HG02759 (cell line): ENCODE results near the gene HOXC4.

Source experiments
- ATAC-seq: cut with Tn5 transposase; IDR thresholded peaks from one replicate; pipeline ENCODE4 v1.9.1; 2021; ENCODE audit warnings: mild to moderate bottlenecking, moderate library complexity; ENCODE audit not compliant: unreplicated experiment

The HOXC4 gene

DNA sequence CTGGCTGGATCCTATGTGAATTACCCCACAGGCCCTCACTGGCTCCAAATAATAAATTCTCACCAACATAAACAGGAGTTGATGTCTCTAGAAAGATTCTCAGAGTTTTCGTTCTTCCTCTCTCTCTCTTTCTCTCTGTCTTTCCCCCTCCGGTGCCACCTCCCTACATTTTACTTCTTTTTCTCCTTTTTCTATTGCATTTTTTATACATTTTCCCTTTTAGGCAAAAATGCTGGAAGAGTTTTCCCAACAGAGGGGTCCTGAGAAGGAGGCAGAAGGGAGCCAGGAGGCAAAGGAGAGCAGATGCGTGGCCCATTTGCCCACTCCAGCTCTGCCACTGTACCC, 26.2 kb upstream of the HOXC4 start:
- ATAC-seq = no peak

DNA sequence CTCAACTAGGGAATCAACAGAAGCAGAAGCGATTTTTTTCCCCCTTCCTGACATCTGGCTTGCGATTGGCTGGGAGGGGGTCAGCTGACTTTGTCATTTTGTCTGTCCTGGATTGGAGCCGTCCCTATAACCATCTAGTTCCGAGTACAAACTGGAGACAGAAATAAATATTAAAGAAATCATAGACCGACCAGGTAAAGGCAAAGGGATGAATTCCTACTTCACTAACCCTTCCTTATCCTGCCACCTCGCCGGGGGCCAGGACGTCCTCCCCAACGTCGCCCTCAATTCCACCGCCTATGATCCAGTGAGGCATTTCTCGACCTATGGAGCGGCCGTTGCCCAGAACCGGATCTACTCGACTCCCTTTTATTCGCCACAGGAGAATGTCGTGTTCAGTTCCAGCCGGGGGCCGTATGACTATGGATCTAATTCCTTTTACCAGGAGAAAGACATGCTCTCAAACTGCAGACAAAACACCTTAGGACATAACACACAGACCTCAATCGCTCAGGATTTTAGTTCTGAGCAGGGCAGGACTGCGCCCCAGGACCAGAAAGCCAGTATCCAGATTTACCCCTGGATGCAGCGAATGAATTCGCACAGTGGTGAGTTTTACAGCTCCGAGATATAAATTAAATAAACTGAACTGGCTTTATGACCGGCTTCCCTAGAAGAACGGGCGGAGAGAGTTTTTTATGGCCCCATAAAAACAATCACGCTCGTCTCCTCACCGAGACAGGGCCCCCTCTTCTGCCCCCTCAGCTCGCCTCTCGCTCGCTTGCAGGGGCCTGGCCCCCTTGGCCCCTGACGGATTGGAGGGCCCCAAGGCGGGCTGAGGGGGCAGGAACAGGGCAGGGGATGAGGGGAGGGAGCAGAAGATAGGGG, 25.1 kb upstream of the HOXC4 start, which contains the start of gene HOXC6:
Gene HOXC6 (plus strand): TSS at position 127 of the 888 bp plus-strand sequence. CDS start 82 bp downstream, at position 209.
- ATAC-seq = no peak

DNA sequence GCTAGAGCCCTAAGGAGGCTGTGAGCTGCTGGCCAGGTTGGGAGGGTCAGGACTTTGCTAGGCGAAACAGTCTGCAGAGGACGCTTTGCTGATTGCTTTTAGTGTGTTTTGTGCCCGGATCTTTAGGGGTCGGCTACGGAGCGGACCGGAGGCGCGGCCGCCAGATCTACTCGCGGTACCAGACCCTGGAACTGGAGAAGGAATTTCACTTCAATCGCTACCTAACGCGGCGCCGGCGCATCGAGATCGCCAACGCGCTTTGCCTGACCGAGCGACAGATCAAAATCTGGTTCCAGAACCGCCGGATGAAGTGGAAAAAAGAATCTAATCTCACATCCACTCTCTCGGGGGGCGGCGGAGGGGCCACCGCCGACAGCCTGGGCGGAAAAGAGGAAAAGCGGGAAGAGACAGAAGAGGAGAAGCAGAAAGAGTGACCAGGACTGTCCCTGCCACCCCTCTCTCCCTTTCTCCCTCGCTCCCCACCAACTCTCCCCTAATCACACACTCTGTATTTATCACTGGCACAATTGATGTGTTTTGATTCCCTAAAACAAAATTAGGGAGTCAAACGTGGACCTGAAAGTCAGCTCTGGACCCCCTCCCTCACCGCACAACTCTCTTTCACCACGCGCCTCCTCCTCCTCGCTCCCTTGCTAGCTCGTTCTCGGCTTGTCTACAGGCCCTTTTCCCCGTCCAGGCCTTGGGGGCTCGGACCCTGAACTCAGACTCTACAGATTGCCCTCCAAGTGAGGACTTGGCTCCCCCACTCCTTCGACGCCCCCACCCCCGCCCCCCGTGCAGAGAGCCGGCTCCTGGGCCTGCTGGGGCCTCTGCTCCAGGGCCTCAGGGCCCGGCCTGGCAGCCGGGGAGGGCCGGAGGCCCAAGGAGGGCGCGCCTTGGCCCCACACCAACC, 23.9 kb upstream of the HOXC4 start:
- ATAC-seq = no peak

DNA sequence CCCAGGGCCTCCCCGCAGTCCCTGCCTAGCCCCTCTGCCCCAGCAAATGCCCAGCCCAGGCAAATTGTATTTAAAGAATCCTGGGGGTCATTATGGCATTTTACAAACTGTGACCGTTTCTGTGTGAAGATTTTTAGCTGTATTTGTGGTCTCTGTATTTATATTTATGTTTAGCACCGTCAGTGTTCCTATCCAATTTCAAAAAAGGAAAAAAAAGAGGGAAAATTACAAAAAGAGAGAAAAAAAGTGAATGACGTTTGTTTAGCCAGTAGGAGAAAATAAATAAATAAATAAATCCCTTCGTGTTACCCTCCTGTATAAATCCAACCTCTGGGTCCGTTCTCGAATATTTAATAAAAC, 23.2 kb upstream of the HOXC4 start:
- no peak for ATAC-seq

DNA sequence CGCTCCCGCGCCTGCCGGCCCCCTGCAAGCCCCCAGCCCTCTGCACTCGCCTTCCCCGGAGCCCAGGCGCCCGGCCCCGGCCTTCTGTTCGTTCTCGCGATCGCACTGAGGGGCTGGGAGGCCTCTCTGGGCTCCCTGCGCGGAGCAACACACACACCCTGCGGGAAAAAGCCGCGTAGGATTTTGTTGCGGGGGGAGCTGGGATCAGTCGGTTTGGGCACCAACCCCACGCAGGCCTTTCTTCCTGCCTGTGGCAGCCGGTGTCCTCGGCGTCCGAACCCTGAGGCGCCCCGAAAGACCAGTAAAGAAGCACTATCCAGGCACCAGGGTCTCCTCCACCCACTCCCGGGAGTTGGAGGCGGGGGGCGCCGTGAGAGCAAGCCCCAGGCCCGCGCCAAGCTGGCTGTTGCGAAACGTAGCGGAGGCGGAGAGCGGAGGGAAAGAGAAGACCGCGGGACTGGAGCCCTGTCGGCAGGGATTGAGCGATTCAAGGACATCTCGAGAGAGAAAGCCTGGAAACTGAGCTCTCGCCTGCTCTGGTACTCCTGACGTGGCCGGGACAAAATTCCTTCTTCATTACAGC, 22.7 kb upstream of the HOXC4 start:
- no peak for ATAC-seq

DNA sequence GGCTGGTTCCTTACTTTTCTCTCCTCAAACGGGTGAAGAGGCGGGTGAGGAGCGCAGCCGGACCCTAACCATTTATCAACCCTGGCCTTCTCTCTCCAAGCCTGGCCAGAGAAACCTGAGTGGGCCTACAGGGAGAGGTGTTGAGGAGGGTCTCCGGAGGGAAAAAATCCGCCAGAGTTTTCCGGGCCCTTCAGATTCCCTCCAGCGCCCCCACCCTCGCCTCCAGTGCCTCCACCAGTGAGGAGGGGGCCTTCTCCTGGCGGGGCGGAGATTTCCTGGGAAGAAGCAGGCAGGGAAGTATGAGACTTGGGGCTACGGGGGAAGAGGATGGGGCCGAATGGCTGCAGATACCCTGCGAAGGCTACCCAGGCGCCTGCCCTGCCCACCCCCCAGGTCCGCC, 22.2 kb upstream of the HOXC4 start:
- ATAC-seq = no peak

DNA sequence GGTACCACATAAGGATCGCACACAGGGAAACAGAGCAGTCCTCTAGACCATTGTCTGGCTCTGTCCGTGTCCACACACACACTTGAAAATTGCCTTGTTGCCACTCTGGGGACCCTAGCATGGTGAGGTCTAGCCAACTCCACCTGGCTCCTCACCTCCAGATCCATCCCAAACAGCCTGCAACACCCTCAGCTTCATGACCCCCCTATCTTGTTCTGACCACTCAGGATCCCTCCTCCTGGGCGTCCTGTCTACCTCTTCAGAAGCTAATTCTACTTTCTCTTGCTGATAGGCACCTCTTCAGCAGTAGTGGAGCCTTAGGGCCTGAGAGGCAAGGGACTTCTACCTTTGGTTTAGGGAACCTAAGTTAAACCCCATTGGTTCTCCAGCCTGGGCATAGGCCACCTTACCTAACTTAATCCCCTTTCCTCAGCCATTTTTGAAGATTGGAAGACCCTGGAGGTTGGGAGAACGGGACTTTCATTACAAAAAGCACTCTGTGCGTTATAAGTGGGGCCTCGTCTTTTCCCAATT, 21.5 kb upstream of the HOXC4 start:
- ATAC-seq = no peak

DNA sequence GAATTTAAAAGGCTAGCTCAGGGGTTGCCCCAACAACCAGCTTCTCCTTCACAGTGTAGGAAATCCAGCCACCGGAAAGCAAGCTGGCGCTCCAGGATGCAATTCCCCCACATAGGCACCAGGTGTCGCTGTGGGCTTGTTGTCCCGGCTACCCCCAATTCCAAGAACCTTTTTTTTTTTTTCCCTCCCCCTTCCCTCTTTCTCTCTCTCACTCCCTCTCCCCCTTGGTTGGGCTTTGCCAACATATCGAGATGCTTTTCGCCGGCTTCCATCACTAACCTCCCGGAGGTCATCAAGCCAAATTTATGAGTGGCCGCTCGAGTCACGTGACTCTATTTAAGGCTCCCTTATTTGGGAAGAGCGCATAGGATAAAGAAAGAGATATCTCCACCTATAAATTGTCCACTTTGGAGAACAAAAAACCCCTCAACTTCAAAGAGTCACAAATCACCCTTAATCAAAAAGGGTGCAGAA, 21.0 kb upstream of the HOXC4 start, which contains the start of gene HOXC5:
Gene HOXC5 (plus strand): TSS at position 424 of the 474 bp plus-strand sequence. CDS start 73 bp downstream, outside the sequence.
- no peak for ATAC-seq

DNA sequence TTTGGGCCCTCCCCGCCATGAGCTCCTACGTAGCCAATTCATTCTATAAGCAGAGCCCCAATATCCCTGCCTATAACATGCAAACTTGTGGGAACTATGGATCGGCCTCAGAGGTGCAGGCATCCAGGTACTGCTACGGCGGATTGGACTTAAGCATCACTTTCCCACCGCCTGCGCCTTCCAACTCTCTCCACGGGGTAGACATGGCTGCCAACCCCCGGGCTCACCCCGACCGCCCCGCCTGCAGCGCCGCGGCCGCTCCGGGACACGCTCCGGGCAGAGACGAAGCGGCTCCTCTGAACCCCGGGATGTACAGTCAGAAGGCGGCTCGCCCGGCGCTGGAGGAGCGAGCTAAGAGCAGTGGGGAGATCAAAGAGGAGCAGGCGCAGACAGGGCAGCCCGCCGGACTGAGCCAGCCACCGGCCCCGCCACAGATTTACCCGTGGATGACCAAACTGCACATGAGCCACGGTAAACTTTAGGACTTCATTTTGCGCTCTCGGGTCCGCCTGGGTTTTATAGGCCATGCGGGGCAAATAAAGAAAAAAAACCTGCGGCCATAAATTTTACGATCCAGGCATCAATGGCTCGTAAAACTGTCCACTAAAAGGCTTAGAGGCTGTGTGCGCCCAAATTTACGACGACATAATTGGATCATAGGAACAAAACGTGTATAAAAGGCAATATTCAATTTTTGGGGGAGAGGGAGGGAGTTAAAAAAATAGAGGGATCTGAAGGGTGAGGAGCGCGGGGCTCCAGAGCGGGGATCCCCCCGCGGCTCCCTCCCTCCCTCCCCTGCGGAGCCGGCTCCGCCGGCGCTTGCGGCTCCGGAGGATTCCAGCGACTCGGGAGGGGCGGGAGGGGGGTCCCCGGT, 20.3 kb upstream of the HOXC4 start:
- no peak for ATAC-seq

DNA sequence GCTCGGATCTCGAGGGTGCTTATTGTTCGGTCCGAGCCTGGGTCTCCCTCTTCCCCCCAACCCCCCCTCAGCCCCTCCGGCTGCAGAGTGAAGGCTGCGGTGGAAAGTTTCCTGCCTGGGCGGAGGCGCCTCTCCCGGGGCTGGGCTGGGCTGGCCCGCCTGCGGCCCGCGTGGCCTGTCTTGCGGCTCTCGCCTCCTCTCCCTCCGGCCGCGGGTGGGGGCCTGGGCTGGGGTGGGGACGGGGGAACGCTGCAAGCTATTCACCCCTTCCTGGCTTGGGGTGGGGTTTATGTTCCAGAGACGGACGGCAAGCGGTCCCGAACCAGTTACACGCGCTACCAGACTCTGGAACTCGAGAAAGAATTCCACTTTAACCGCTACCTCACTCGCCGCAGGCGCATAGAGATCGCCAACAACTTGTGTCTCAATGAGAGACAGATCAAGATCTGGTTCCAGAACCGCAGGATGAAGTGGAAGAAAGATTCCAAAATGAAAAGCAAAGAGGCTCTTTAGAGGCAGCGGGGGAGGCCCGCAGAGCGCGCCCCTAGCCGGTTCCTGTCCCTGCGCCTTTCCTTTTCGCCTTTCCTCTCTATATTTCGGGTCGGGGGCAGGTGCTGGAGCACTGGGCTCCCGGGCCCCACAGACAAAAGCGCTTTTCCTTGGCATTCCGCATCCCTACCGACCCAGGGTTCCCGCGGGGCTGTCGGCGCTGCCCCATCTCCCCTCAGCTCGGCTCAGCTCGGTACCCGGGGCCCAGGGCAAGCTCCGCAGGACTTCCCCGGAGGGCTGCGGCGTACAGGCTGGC, 19.5 kb upstream of the HOXC4 start:
- ATAC-seq = no peak

DNA sequence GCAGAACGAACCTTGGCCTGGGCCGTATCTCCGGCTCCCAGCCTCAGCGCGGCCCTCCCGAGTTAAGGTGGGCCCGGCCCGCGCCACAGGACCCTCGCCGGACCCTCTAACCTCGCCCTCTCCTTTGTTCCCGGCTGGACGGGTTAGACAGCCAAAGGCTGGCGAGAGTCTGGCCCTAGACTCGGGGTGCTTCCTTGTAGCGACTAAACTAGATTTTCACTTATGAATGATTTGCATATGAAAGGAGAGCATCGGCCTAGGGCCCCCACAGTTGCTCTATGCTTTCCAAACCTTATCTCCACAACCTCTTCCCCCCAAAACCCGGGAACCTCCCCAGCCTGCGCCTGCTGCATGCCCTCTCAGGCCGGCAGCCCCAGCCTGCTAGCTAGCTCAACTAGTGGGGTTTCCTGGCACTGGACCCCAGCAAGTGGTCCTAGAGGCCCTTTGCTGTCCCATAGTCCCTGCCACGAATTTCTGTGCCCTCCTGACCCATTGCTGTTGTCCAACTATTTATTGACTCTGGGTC, 18.8 kb upstream of the HOXC4 start:
- no peak for ATAC-seq

DNA sequence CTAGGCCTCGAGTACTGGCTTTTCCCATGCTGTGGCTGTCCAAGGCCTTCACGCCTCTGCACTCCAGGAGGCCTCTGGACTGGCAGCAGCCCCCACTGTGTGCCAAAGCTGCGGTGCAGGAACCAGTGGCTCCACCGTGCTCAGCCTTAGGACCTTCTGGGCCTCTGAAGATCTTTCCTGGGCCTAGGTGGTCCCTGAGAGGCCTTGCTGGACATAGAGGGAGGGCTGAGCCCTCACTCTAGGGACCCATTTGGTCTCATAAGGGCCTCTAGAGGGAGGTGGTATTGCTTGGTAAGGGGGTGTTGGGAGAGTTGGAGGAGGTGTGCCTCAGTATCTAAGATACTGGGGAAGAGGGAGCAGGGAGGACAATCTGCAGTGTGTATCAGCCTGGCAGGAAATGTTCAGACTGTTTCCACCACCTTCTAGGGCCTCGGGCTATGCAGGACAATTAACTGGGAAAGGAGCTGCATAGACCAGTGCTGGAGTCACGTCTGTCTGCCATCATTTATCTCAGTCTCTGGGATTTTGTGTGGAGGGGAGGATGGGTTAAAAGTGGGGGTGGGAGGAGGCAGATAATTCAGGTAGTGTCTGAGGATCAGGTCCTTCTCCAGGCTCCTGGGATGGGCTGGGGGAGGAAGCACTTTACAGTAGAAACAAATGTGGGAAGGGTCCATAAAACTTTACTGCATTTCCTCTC, 17.9 kb upstream of the HOXC4 start:
- no peak for ATAC-seq

DNA sequence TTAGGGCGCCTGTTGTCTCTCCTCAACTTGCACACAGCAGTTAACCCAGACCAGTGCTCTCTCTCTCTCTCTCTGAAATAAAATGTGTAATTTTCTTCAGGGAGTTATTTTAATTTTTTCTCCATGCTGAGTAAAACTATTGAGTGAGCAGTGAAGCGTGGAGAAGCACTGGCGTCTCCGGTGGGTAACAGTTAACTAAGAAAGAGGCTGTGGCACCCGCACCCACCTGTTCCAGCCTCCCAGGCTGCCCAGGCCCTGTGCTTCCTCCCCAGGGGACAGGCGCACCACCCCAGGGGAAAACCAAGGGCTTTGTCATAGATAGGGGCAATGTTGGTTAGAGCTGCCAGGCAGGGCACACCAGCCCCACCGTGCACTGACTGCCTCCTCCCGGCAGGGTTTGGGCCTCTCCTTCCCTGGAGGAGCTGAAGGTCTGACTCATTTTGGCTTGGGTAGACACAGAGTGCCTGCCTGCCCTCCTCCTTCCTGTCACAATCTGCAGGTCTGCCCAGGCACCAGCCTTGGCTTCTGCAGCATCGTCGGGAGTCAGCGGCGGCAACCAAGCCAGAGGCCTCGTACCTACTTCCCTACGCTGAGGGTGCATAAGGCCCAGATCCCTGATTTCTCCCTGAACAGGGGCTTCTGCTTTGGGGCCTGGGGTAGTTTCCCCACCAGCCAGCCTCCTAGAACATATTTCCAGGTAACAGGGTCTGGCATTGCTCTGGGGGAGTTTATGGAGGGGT, 16.8 kb upstream of the HOXC4 start:
- peak; percentile 49 for ATAC-seq

DNA sequence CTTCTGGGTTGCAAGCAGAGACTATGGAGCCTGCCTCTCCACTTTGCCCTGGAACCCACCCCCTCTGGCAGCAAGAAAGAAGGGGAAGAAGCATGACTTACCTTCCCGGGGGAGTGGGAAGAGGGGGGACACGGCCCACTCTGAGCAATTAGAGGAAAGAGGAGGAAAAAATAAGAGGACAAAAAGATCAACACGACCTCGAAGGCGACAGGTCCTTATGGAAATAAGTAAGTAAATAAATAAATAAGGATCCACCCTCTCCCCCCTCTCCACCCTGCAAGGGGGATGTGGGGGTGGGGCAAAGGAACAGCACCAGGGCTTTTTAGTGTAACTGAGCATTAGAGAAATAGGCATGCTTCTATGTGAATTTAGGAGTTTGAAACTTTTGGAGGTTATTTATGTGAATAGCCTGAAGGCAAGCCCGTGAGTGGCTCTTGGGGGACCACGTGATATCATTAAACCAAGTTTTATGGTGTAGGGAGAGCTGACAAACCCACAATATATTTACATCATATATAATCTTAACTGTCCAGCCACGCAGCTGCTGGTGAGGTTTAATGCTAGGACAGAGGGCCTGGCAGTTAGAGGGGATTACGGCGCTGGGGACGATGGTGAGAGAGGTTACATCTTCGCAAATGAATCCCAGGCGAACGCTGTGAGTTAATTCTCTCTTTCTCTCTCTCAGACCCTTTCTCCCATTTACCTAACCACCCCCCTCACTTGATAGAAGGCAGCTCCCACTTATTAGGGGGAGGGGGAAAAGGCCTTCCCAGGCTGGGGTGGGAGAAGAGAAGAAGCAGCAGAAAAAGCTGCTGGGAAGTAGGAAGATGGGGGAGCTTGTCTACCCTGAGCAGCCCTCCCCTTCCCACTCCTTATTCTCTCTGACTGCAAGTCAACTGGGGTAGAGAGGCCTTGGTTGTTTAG, 16.0 kb upstream of the HOXC4 start:
- no peak for ATAC-seq

DNA sequence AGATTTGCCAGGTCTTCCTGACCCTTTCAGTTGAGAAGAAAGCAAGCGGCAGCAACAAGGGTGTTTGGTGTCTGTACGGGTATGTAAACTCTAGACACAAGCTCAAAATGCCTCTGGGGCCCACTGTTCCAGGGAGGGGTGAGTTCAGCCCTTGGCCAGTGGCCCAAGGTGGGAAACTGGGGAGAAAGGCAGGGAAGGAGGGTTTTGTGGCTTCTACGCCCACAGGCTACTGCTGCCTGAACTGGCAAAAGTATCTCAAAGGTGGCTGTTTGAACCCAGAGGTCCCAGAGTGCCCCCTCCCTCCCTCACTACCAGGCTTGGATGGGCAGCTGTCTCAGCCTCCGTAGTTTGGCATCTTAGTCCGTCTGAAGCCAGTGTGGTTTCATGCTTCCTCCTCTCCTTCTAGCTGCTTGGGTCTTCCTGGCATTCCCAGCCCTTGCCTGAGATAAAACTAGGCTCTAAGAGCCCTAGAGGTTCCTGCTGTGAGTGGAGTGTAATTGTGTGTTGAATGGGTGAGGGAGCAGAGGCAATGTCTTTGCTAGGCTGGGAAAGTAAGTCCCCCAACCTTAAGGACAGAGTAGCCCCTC, 15.3 kb upstream of the HOXC4 start:
- no peak for ATAC-seq

DNA sequence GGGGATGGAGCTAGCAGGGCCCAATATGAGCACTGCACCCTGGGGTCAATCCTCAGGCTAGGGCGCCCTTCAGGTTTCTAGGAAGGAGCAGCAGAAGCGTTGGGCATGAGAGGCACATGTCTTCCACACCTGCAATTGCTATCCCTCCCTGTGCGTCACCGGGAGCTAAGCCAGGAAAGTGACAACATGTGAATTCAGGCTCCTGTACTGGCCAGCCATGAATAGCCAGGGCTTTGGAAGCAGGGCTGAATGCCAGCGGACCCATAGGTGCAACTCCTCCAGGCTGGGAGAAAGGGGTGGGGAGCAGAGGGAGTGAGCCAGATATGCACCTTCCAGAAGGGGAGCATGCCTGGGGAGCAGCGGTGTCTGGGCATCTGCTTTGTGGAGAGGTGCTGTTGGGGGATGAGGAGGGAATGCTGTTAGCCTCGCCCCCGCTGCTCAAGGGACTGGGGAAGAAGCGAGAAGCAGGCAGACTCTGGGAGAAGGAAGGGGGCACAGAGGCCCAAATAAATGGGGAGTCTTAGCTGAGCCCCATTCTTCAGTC, 14.7 kb upstream of the HOXC4 start:
- no peak for ATAC-seq
